Panc1 (cell line): ENCODE data around the gene NFKBIZ. TPM values are rescaled to one million over a fixed set of nuclear protein-coding genes. Genes with fewer than 3 reads are reported as not detected.

Experiments
- ATAC-seq: fragments of 200-7000 bp; cut with Tn5 transposase; 2 replicates; pipeline ENCODE4 v1.9.1; 2020; ENCODE audit warnings: mild to moderate bottlenecking, moderate library complexity
- BruUV-seq: library from RNA; stranded (reverse); fragments of 400-500 nt; replicated peaks from 2 replicates; lab custom pipeline; 2021; lab: Mats Ljungman, UMichigan
- CTCF ChIA-PET: fragments of 300-600 bp; sonication (Branson Sonifier 250); formaldehyde crosslinking; loops from one replicate; lab custom pipeline; 2022; ENCODE audit warnings: antibody characterized with exemption; lab: Charles Lee
- POLR2A ChIA-PET: fragments of 300-600 bp; sonication (Branson Sonifier 250); formaldehyde crosslinking; loops from one replicate; lab custom pipeline; 2022; ENCODE audit warnings: antibody characterized with exemption; lab: Charles Lee
- DNase-seq: peaks from one replicate; pipeline ENCODE4 v3.0.0-alpha.2; 2010; ENCODE audit warnings: low read depth, low spot score
- H3K27ac ChIP-seq: 2 replicates; pipeline ENCODE4 v1.5.1; 2011; ENCODE audit warnings: mild to moderate bottlenecking, low read length, inconsistent platforms
- H3K27me3 ChIP-seq: fragments of 200-500 bp; sonication (Bioruptor generic); 2 replicates; pipeline ENCODE4 v1.6.0; 2014; ENCODE audit warnings: low read length, inconsistent platforms; ENCODE audit not compliant: control insufficient read depth, insufficient read depth
- H3K36me3 ChIP-seq: fragments of 200-500 bp; sonication (Bioruptor generic); 2 replicates; pipeline ENCODE4 v1.5.1; 2014; ENCODE audit warnings: inconsistent platforms, mild to moderate bottlenecking, low read length, moderate library complexity; ENCODE audit not compliant: control insufficient read depth, insufficient read depth
- H3K4me1 ChIP-seq: 2 replicates; pipeline ENCODE4 v1.5.1; 2011; ENCODE audit warnings: inconsistent platforms, mild to moderate bottlenecking, low read length, moderate library complexity; ENCODE audit not compliant: control insufficient read depth, insufficient read depth
- H3K4me3 ChIP-seq, 2 experiments: 2 replicates each; pipeline ENCODE4 v1.5.1; 2011 to 2012; ENCODE audit warnings: low read depth in 2 of 2, low read length in 2 of 2, mild to moderate bottlenecking in 2 of 2, inconsistent platforms in 1 of 2, moderate library complexity in 1 of 2
- H3K9me3 ChIP-seq: fragments of 200-500 bp; sonication (Bioruptor generic); 2 replicates; pipeline ENCODE4 v1.5.1; 2014; ENCODE audit warnings: low read depth, mild to moderate bottlenecking, inconsistent platforms, low read length, moderate library complexity; ENCODE audit not compliant: control insufficient read depth, insufficient read depth
- POLR2AphosphoS5 ChIP-seq: IDR thresholded peaks from 2 replicates; pipeline ENCODE4 v1.6.1; 2012; ENCODE audit warnings: mild to moderate bottlenecking, low read depth, low read length, moderate library complexity
- SIN3A ChIP-seq: IDR thresholded peaks from 2 replicates; pipeline ENCODE4 v1.6.1; 2012; ENCODE audit warnings: low read depth, mild to moderate bottlenecking, low read length, moderate library complexity, borderline replicate concordance; ENCODE audit not compliant: insufficient read depth
- TCF7L2 ChIP-seq: IDR thresholded peaks from 2 replicates; pipeline ENCODE4 v1.6.1; 2011; ENCODE audit warnings: mild to moderate bottlenecking, low read depth, low read length, inconsistent platforms
- in situ Hi-C: cut with HindIII; loops from 2 replicates; pipeline ENCODE4 v1.10.0; 2016; ENCODE audit warnings: low sequenced_read_pairs, low pct_unique_long_range_greater_than_20kb
- intact Hi-C: fragments of 100-400 bp; cut with micrococcal nuclease; formaldehyde crosslinking; loops from one replicate; pipeline ENCODE4 v1.10.0; 2022; ENCODE audit not compliant: unreplicated experiment
- total RNA-seq: library from RNA; stranded (reverse); gene quantifications from one replicate; pipeline ENCODE4 v1.2.1, GENCODE V29; 2021; ENCODE audit not compliant: unreplicated experiment
- TF ChIP-seq, protein P1 (sequence below): fragments of 450-650 bp; IDR thresholded peaks from 2 replicates; pipeline ENCODE4 v1.5.1; 2017; ENCODE audit warnings: mild to moderate bottlenecking
- TF ChIP-seq, protein P2 (sequence below), 2 experiments: IDR thresholded peaks; 2 replicates each; pipeline ENCODE4 v1.6.1; 2011 to 2012; ENCODE audit warnings: low read depth in 2 of 2, control low read depth in 1 of 2, low read length in 1 of 2, mild to moderate bottlenecking in 1 of 2, moderate library complexity in 1 of 2; ENCODE audit not compliant: insufficient read depth in 1 of 2

The NFKBIZ gene
- total RNA-seq, 1 experiment from 2014 or later, result 17.4 TPM

DNA sequence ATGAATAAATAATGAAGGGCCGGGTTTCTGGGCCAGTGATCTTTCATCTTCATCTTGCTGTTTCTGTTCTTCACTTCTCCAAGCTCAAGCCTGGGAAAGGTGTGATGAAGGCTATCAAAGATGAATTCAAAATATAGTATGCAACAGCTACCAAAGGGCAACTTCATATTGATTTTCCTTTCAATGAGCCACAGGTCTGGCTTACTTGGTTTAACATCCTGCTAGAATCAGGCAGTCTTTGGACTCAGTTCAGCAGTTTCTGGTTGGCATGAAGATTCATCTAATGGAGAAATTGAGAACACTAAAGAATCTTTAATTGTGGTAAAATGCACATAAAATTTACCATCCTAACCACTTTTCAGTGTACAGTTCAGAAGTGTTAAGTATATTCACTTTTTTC, 43.3 kb downstream of the NFKBIZ start:
- Histone ChIP-seq H3K4me1 (no peaks in the 10 kb centered on the region), H3K27ac (no peak overlapping the region), H3K27me3 (no peaks in the 10 kb centered on the region), H3K4me3 (no peak overlapping the region), H3K36me3 (no peaks in the 10 kb centered on the region), H3K9me3 (no peaks in the 10 kb centered on the region)
- intact Hi-C loops (no loop called here), in situ Hi-C loops (no loop called here)
- DNase-seq (no peak), ATAC-seq (no peak)
- no peak for TF ChIP-seq TCF7L2
- no peak for TF ChIP-seq POLR2AphosphoS5
- TF ChIP-seq SIN3A, result no peak
- TF ChIP-seq, protein P1, sequence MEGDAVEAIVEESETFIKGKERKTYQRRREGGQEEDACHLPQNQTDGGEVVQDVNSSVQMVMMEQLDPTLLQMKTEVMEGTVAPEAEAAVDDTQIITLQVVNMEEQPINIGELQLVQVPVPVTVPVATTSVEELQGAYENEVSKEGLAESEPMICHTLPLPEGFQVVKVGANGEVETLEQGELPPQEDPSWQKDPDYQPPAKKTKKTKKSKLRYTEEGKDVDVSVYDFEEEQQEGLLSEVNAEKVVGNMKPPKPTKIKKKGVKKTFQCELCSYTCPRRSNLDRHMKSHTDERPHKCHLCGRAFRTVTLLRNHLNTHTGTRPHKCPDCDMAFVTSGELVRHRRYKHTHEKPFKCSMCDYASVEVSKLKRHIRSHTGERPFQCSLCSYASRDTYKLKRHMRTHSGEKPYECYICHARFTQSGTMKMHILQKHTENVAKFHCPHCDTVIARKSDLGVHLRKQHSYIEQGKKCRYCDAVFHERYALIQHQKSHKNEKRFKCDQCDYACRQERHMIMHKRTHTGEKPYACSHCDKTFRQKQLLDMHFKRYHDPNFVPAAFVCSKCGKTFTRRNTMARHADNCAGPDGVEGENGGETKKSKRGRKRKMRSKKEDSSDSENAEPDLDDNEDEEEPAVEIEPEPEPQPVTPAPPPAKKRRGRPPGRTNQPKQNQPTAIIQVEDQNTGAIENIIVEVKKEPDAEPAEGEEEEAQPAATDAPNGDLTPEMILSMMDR, result no peak
- TF ChIP-seq, protein P2, sequence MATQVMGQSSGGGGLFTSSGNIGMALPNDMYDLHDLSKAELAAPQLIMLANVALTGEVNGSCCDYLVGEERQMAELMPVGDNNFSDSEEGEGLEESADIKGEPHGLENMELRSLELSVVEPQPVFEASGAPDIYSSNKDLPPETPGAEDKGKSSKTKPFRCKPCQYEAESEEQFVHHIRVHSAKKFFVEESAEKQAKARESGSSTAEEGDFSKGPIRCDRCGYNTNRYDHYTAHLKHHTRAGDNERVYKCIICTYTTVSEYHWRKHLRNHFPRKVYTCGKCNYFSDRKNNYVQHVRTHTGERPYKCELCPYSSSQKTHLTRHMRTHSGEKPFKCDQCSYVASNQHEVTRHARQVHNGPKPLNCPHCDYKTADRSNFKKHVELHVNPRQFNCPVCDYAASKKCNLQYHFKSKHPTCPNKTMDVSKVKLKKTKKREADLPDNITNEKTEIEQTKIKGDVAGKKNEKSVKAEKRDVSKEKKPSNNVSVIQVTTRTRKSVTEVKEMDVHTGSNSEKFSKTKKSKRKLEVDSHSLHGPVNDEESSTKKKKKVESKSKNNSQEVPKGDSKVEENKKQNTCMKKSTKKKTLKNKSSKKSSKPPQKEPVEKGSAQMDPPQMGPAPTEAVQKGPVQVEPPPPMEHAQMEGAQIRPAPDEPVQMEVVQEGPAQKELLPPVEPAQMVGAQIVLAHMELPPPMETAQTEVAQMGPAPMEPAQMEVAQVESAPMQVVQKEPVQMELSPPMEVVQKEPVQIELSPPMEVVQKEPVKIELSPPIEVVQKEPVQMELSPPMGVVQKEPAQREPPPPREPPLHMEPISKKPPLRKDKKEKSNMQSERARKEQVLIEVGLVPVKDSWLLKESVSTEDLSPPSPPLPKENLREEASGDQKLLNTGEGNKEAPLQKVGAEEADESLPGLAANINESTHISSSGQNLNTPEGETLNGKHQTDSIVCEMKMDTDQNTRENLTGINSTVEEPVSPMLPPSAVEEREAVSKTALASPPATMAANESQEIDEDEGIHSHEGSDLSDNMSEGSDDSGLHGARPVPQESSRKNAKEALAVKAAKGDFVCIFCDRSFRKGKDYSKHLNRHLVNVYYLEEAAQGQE (IDR thresholded peaks at IDR 0.05; ENCODE audit: insufficient read depth in 1 of 2, low read depth in 2 of 2, low read length in 1 of 2), result no peak
- POLR2A ChIA-PET, result no interaction called here
- CTCF ChIA-PET, result no interaction called here
- no TSS peak for BruUV-seq

DNA sequence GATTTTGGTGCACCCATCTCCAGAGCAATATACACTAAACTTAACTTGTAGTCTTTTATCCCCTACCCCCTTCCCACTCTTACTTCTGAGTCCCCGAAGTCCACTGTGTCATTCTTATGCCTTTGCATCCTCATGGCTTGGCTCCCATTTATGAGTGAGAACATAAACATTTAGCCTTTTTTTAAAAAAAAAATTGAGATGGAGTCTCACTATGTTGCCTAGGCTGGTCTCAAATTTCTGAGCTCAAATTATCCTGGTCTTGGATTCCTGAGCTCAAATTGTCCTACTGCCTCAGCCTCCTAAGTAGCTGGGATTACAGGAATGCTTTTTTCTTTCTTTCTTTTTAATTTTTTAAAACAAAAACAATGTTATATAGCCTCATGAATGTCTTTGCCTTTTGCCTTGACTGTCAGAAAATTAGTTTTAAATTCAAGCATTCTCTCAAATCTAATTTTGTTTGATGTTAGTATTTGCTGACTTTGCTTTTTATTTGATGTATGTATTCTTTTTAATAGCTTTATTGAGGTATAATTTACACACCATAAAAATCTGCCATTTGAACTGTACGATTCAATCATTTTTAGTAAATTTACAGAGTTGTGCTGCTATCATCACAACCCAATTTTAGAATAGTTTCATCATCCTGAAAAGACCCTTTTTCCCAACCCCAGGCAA, 46.9 kb downstream of the NFKBIZ start:
- H3K4me1 ChIP-seq, result no peaks in the 10 kb centered on the region
- TF ChIP-seq TCF7L2, result no peak
- TF ChIP-seq SIN3A, result no peak
- TF ChIP-seq, protein P2 (IDR thresholded peaks at IDR 0.05; ENCODE audit: insufficient read depth in 1 of 2, low read depth in 2 of 2, low read length in 1 of 2), result no peak
- TF ChIP-seq, protein P1, result no peak
- no peak for TF ChIP-seq POLR2AphosphoS5
- POLR2A ChIA-PET, result interaction anchor here (0.6 kb wide), 1 partner anchor 187 kb away, joined by 3 read pairs; no protein-coding TSS in a partner anchor
- CTCF ChIA-PET, result no interaction called here
- H3K9me3 ChIP-seq, result no peaks in the 10 kb centered on the region
- no peak overlapping the region for H3K27ac ChIP-seq
- in situ Hi-C loops, result no loop called here
- intact Hi-C loops, result no loop called here
- ATAC-seq, result no peak
- no peaks in the 10 kb centered on the region for H3K27me3 ChIP-seq
- no peaks in the 10 kb centered on the region for H3K36me3 ChIP-seq
- no peak overlapping the region for H3K4me3 ChIP-seq
- no TSS peak for BruUV-seq
- DNase-seq, result no peak
